ENCODE data around the gene TRIAP1. TPM values are rescaled to one million over a fixed set of nuclear protein-coding genes. Genes with fewer than 3 reads are reported as not detected.

Gene TRIAP1
- total and polyA plus RNA-seq, 2 experiments from 2014 or later, result 43.8 to 53.9 TPM

DNA sequence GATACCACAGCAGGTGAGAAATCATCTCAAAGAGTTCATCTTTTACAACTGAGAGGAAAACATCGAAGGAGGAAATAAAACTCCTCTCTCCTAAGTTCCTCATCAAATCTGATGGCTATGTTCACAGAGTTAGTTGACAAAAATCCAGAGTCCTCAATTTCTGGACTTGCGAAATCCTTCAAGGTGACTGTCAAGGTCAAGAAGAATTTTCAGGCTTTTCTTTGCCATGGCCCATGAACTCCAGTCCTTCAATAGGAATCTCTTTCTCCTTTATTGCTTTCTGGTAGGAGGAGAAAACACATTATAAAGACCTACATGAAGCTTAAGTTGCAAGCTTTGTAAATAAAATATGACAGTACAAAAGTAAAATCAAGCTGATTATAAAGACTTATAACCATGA is 1.5 kb downstream of the TRIAP1 start:
- peaks cover 89% of the 10 kb centered on the region for H3K79me2 ChIP-seq
- H3K36me3 ChIP-seq (replicated peaks; ENCODE audit: insufficient read depth, low read depth), result peaks cover 4% of the 10 kb centered on the region
- H3K9me2 ChIP-seq (replicated peaks; ENCODE audit: insufficient read depth), result no peaks in the 10 kb centered on the region
- H4K20me1 ChIP-seq (ENCODE audit: insufficient read depth, poor library complexity, severe bottlenecking), result peaks cover 13% of the 10 kb centered on the region
- TF ChIP-seq EZH2phosphoT487 (IDR thresholded peaks at IDR 0.05; ENCODE audit: low read depth, severe bottlenecking, unreplicated experiment), result no peak
- no peak for TF ChIP-seq EZH2 (IDR thresholded peaks at IDR 0.05; ENCODE audit: borderline replicate concordance)
- TF ChIP-seq, protein P1, sequence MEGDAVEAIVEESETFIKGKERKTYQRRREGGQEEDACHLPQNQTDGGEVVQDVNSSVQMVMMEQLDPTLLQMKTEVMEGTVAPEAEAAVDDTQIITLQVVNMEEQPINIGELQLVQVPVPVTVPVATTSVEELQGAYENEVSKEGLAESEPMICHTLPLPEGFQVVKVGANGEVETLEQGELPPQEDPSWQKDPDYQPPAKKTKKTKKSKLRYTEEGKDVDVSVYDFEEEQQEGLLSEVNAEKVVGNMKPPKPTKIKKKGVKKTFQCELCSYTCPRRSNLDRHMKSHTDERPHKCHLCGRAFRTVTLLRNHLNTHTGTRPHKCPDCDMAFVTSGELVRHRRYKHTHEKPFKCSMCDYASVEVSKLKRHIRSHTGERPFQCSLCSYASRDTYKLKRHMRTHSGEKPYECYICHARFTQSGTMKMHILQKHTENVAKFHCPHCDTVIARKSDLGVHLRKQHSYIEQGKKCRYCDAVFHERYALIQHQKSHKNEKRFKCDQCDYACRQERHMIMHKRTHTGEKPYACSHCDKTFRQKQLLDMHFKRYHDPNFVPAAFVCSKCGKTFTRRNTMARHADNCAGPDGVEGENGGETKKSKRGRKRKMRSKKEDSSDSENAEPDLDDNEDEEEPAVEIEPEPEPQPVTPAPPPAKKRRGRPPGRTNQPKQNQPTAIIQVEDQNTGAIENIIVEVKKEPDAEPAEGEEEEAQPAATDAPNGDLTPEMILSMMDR (IDR thresholded peaks at IDR 0.05; ENCODE audit: poor library complexity), result no peak
- no peak overlapping the region for H2AFZ ChIP-seq
- no peak for DNase-seq (ENCODE audit: low spot score)
- peak overlapping the region; percentile 73 for H3K4me2 ChIP-seq
- H3K4me1 ChIP-seq (ENCODE audit: insufficient read depth), result peaks cover 24% of the 10 kb centered on the region
- H3K9me3 ChIP-seq (ENCODE audit: low read depth), result no peaks in the 10 kb centered on the region
- no peak overlapping the region for H3K4me3 ChIP-seq
- no peak overlapping the region for H3K27ac ChIP-seq
- H3K27me3 ChIP-seq, result no peaks in the 10 kb centered on the region
- WGBS (ENCODE audit: low lambda C conversion rate, missing lambda C conversion rate), result 94% methylated on average over 2 of the region's 2 CpGs

DNA sequence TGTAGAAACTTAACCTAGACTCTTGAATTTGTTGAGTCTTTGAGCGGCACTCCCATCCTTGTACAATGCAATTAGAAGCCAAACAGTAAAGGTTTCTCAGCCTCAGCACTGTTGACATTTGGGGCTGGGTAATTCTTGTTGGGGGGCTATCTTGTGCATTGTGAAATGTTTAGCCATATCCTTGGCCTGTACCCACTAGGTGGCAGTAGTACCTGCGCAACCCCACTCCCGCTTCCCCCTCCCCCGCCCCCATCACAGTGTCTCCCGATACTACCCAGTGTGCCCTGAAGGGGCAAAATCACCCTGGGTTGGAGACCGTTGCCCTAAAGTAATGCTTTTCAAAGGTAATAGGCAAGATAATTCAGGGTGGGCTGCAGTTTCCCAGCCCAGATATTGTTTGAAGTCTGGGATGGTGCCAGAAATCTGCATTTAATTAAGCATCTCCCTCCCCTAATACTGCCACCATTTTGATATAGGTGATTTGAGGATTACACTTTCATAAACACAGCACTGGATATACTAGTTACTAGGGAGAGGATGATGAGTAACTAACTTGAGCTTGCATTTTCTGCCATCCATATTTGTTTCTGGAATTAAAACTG is 6.4 kb downstream of the TRIAP1 start:
- TF ChIP-seq, protein P1 (IDR thresholded peaks at IDR 0.05; ENCODE audit: poor library complexity), result peak; percentile 66
- TF ChIP-seq EZH2phosphoT487 (IDR thresholded peaks at IDR 0.05; ENCODE audit: low read depth, severe bottlenecking, unreplicated experiment) (no peak), EZH2 (IDR thresholded peaks at IDR 0.05; ENCODE audit: borderline replicate concordance) (no peak)
- 35% methylated on average over 6 of the region's 6 CpGs for WGBS (ENCODE audit: low lambda C conversion rate, missing lambda C conversion rate)
- Histone ChIP-seq H2AFZ (no peak overlapping the region), H3K9me2 (replicated peaks; ENCODE audit: insufficient read depth) (no peaks in the 10 kb centered on the region), H3K27me3 (no peaks in the 10 kb centered on the region), H4K20me1 (ENCODE audit: insufficient read depth, poor library complexity, severe bottlenecking) (peaks cover 25% of the 10 kb centered on the region), H3K79me2 (peaks cover 57% of the 10 kb centered on the region), H3K4me3 (no peak overlapping the region), H3K9me3 (ENCODE audit: low read depth) (no peaks in the 10 kb centered on the region), H3K36me3 (replicated peaks; ENCODE audit: insufficient read depth, low read depth) (no peaks in the 10 kb centered on the region), H3K4me2 (peak overlapping the region; percentile 83), H3K4me1 (ENCODE audit: insufficient read depth) (peaks cover 17% of the 10 kb centered on the region), H3K27ac (no peak overlapping the region)
- DNase-seq (ENCODE audit: low spot score), result peak; percentile 86

DNA sequence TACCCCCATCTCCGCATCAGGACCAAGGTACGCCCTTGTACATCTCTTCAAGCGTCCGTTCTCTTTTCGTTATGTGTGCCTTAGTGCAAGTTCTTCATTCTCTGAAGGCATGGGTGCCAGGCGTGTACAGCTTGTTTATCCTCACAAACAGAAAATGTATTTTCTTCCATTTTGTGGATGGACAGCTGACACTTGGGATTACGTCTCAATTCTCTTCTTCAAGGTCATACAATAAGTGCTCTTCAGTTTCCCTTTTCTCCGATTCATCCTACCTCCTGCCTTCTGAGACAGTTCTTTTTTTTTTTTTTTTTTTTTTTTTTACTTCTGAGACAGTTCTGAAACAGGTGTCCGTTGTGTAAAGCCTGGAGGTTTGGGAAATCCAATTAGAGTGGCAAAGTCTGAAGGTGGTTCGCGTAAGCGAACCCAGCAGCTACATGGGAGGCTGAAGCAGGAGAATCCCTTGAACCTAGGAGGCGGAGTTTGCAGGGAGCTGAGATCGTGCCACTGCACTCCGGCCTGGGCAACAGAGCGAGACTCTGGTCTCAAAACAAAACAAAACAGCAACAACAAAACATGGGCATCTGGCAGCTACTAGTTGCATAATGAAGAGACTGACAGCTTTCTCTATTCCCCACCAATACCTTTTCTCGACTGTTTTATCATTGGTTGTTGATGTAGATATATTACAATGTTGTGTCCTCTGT is 7.5 kb downstream of the TRIAP1 start:
- H3K9me3 ChIP-seq (ENCODE audit: low read depth), result no peaks in the 10 kb centered on the region
- peak overlapping the region; percentile 83 for H3K4me2 ChIP-seq
- peaks cover 22% of the 10 kb centered on the region for H4K20me1 ChIP-seq (ENCODE audit: insufficient read depth, poor library complexity, severe bottlenecking)
- H3K4me3 ChIP-seq, result peak overlapping the region; percentile 26
- TF ChIP-seq EZH2 (IDR thresholded peaks at IDR 0.05; ENCODE audit: borderline replicate concordance) (no peak), EZH2phosphoT487 (IDR thresholded peaks at IDR 0.05; ENCODE audit: low read depth, severe bottlenecking, unreplicated experiment) (no peak)
- TF ChIP-seq, protein P1 (IDR thresholded peaks at IDR 0.05; ENCODE audit: poor library complexity), result no peak
- peaks cover 13% of the 10 kb centered on the region for H3K4me1 ChIP-seq (ENCODE audit: insufficient read depth)
- 45% methylated on average over 17 of the region's 17 CpGs for WGBS (ENCODE audit: low lambda C conversion rate, missing lambda C conversion rate)
- peak overlapping the region; percentile 53 for H3K27ac ChIP-seq
- H3K36me3 ChIP-seq (replicated peaks; ENCODE audit: insufficient read depth, low read depth), result no peaks in the 10 kb centered on the region
- H3K27me3 ChIP-seq, result no peaks in the 10 kb centered on the region
- DNase-seq (ENCODE audit: low spot score), result no peak
- H3K9me2 ChIP-seq (replicated peaks; ENCODE audit: insufficient read depth), result no peaks in the 10 kb centered on the region
- H2AFZ ChIP-seq, result peak overlapping the region; percentile 19
- peaks cover 46% of the 10 kb centered on the region for H3K79me2 ChIP-seq
